Esophagus muscularis mucosa (tissue), 4 donors: Measurements from ENCODE around the gene ARL6IP4. TPM values are rescaled to one million over a fixed set of nuclear protein-coding genes. Genes with fewer than 3 reads are reported as not detected.

ENCODE experiments used
- DNase-seq: peaks from one replicate; pipeline ENCODE4 v3.0.0-alpha.2; 2017; ENCODE audit errors: extremely low spot score
- H3K27ac ChIP-seq, 4 donors: fragments of 200-600 bp; sonication (generic); replicated peaks in 1 of 4; 1 replicate in 3 of 4; 2 replicates in 1 of 4; pipeline ENCODE4 v1.5.1; 2016 to 2019; ENCODE audit warnings: mild to moderate bottlenecking in 1 of 4
- H3K27me3 ChIP-seq, 4 donors: fragments of 200-600 bp; sonication (generic); one replicate each; pipeline versions ENCODE4 v1.5.1 to v1.6.0; 2016 to 2019
- H3K36me3 ChIP-seq, 4 donors: fragments of 200-600 bp; sonication (generic); one replicate each; pipeline ENCODE4 v1.5.1; 2016 to 2019
- H3K4me1 ChIP-seq, 4 donors: fragments of 200-600 bp; sonication (generic); one replicate each; pipeline ENCODE4 v1.5.1; 2016 to 2019
- H3K4me3 ChIP-seq, 4 donors: fragments of 200-600 bp; sonication (generic); 1 replicate in 2 of 4; 2 replicates in 2 of 4; pipeline ENCODE4 v1.5.1; 2016 to 2019; ENCODE audit warnings: mild to moderate bottlenecking in 4 of 4, moderate library complexity in 1 of 4
- H3K9me3 ChIP-seq, 4 donors: fragments of 200-600 bp; sonication (generic); 1 replicate in 3 of 4; 2 replicates in 1 of 4; pipeline ENCODE4 v1.5.1; 2016 to 2019
- CTCF ChIP-seq, 3 experiments: fragments of 200-600 bp in 2 of 3; fragments of 450-650 bp in 1 of 3; sonication (generic) in 2 of 3; IDR thresholded peaks; one replicate each; pipeline ENCODE4 v1.5.1; 2017 to 2019; ENCODE audit warnings: antibody characterized with exemption in 3 of 3, mild to moderate bottlenecking in 2 of 3, moderate library complexity in 1 of 3
- EP300 ChIP-seq: sonication (generic); formaldehyde crosslinking; IDR thresholded peaks from one replicate; pipeline ENCODE4 v1.6.1; 2017; ENCODE audit warnings: antibody characterized with exemption
- POLR2A ChIP-seq: fragments of 450-650 bp; IDR thresholded peaks from one replicate; pipeline ENCODE4 v1.6.1; 2017; ENCODE audit warnings: antibody characterized with exemption, moderate library complexity, mild to moderate bottlenecking, low read depth
- POLR2AphosphoS5 ChIP-seq, 2 donors: sonication (generic); formaldehyde crosslinking; IDR thresholded peaks; one replicate each; pipeline ENCODE4 v1.6.1; 2017; ENCODE audit warnings: antibody characterized with exemption in 2 of 2
- WGBS: methylation state at CpG from one replicate; pipeline ENCODE4 v1.1.5; 2018; 5-methylcytosine and 5-hydroxymethylcytosine counted together
- intact Hi-C: fragments of 100-400 bp; cut with DNase I; formaldehyde crosslinking; loops from one replicate; pipeline ENCODE4 v1.15.1; 2023
- small RNA-seq, 3 donors: library from RNA; depleted of rRNA; stranded (forward); fragments of <200 nt; gene quantifications; one replicate each; pipeline ENCODE3, GENCODE V24; 2016
- total RNA-seq, 4 donors: library from RNA; depleted of rRNA; stranded (reverse); fragments of >200 nt; gene quantifications; one replicate each; pipeline versions ENCODE4 v1.1.0 to v1.2.1, GENCODE V29; 2016

Gene ARL6IP4
- total RNA-seq, 4 donors from 2014 or later = 262 to 318 (median 288) TPM

GRCh38 chr12:123030686-123031085 lies 50.2 kb downstream of the ARL6IP4 start:
- 76% methylated on average over 1 of the region's 1 CpG for WGBS
- H3K4me1 ChIP-seq = peaks cover 0 to 13% (median 7%) of the 10 kb centered on the region in 4 donors
- no peak for DNase-seq
- peaks cover 0 to 77% (median 65%) of the 10 kb centered on the region in 4 donors for H3K36me3 ChIP-seq
- H3K4me3 ChIP-seq = no peak overlapping the region
- no peak overlapping the region for H3K27ac ChIP-seq
- H3K9me3 ChIP-seq = no peaks in the 10 kb centered on the region
- intact Hi-C loops = no loop called here
- TF ChIP-seq POLR2AphosphoS5 (IDR thresholded peaks at IDR 0.05) (no peak), POLR2A (no peak), EP300 (no peak), CTCF (IDR thresholded peaks at IDR 0.05) (no peak)
- H3K27me3 ChIP-seq = no peaks in the 10 kb centered on the region

GRCh38 chr12:123031171-123031845 lies 50.8 kb downstream of the ARL6IP4 start:
- DNase-seq = no peak
- H3K36me3 ChIP-seq = peaks cover 0 to 76% (median 64%) of the 10 kb centered on the region in 4 donors
- 83% methylated on average over 10 of the region's 10 CpGs for WGBS
- intact Hi-C loops = no loop called here
- no peaks in the 10 kb centered on the region for H3K9me3 ChIP-seq
- no peak overlapping the region for H3K4me3 ChIP-seq
- no peak overlapping the region for H3K27ac ChIP-seq
- peaks cover 0 to 13% (median 7%) of the 10 kb centered on the region in 4 donors for H3K4me1 ChIP-seq
- no peaks in the 10 kb centered on the region for H3K27me3 ChIP-seq
- TF ChIP-seq POLR2A = no peak
- TF ChIP-seq POLR2AphosphoS5 (IDR thresholded peaks at IDR 0.05) = no peak
- TF ChIP-seq CTCF (IDR thresholded peaks at IDR 0.05) = no peak
- TF ChIP-seq EP300 = no peak

Small RNA genes within 50 kb of the gene (small RNA-seq; reads per million reads assigned to genes)
- gene ARL6IP4 = 0 reads per million in 3 donors
- gene MIR4304 = 0 reads per million in 3 donors

Other genes with a start within 250 kb of the ARL6IP4 start
- gene HCAR1, start 249.8 kb upstream of the ARL6IP4 start, total RNA-seq = under 1 TPM in 1 of 4 donors, not detected in 3; 0.13 TPM
- gene DENR, start 227.9 kb upstream of the ARL6IP4 start, total RNA-seq = 10 to 100 TPM; 20.7 to 32.1 (median 23.7) TPM
- under 1 TPM; 0.17 to 0.50 (median 0.40) TPM for gene CCDC62, start 206.1 kb upstream of the ARL6IP4 start, total RNA-seq
- 10 to 100 TPM; 13.3 to 38.3 (median 23.7) TPM for gene HIP1R, start 145.2 kb upstream of the ARL6IP4 start, total RNA-seq
- gene VPS37B, start 84.6 kb upstream of the ARL6IP4 start, total RNA-seq = 10 to 100 TPM; 21.2 to 52.4 (median 38.1) TPM
- gene ABCB9, start 14.2 kb upstream of the ARL6IP4 start, total RNA-seq = 1 to 10 TPM; 1.7 to 6.2 (median 4.2) TPM
- gene OGFOD2, start 5.4 kb upstream of the ARL6IP4 start, total RNA-seq = 10 to 100 TPM in 2 of 4 donors, 1 to 10 TPM in 2; 5.6 to 15.3 (median 8.6) TPM
- 10 to 100 TPM; 10.4 to 24.4 (median 13.3) TPM for gene PITPNM2, start 170.4 kb downstream of the ARL6IP4 start, total RNA-seq